GM23248 (cell line): ENCODE data around the gene GPR3. TPM values are rescaled to one million over a fixed set of nuclear protein-coding genes. Genes with fewer than 3 reads are reported as not detected.
A peak's percentile ranks its signal among the peaks of the same experiment; 100 is the strongest.

Experiments used
- DNase-seq: peaks from one replicate; pipeline ENCODE4 v3.0.0-alpha.2; 2015
- H2AFZ ChIP-seq: fragments of 200-600 bp; sonication (generic); 2 replicates; pipeline ENCODE4 v1.6.1; 2016; ENCODE audit warnings: antibody characterized with exemption
- H3F3A ChIP-seq: fragments of 200-600 bp; sonication (generic); 2 replicates; pipeline ENCODE4 v1.6.1; 2016; ENCODE audit warnings: mild to moderate bottlenecking, antibody characterized with exemption, mixed run types; ENCODE audit not compliant: insufficient read depth
- H3K27ac ChIP-seq: fragments of 200-600 bp; sonication (generic); 2 replicates; pipeline ENCODE4 v1.5.1; 2016; ENCODE audit warnings: mild to moderate bottlenecking
- H3K27me3 ChIP-seq: fragments of 200-600 bp; sonication (generic); replicated peaks from 2 replicates; pipeline ENCODE4 v1.6.1; 2016; ENCODE audit warnings: mild to moderate bottlenecking; ENCODE audit not compliant: insufficient read depth
- H3K36me3 ChIP-seq: fragments of 200-600 bp; sonication (generic); 2 replicates; pipeline ENCODE4 v1.6.1; 2016; ENCODE audit warnings: low read depth, mild to moderate bottlenecking
- H3K4me1 ChIP-seq: fragments of 200-600 bp; sonication (generic); 2 replicates; pipeline ENCODE4 v1.6.1; 2016; ENCODE audit warnings: mild to moderate bottlenecking; ENCODE audit not compliant: insufficient read depth
- H3K4me2 ChIP-seq: fragments of 200-600 bp; sonication (generic); one replicate; pipeline ENCODE4 v1.6.1; 2016; ENCODE audit warnings: mild to moderate bottlenecking; ENCODE audit not compliant: unreplicated experiment
- H3K4me3 ChIP-seq: fragments of 200-600 bp; sonication (generic); 2 replicates; pipeline ENCODE4 v1.5.1; 2016; ENCODE audit warnings: mild to moderate bottlenecking
- H3K79me2 ChIP-seq: fragments of 200-600 bp; sonication (generic); 2 replicates; pipeline ENCODE4 v1.6.1; 2016; ENCODE audit warnings: mild to moderate bottlenecking; ENCODE audit not compliant: insufficient read depth
- H3K9ac ChIP-seq: fragments of 200-600 bp; sonication (generic); 2 replicates; pipeline ENCODE4 v1.6.1; 2016; ENCODE audit warnings: mild to moderate bottlenecking
- H3K9me2 ChIP-seq: fragments of 200-600 bp; sonication (generic); 2 replicates; pipeline ENCODE4 v1.6.1; 2016; ENCODE audit warnings: mixed run types, mild to moderate bottlenecking, moderate library complexity; ENCODE audit not compliant: insufficient read depth
- H3K9me3 ChIP-seq: fragments of 200-600 bp; sonication (generic); one replicate; pipeline ENCODE4 v1.6.1; 2017; ENCODE audit warnings: low read depth
- H4K20me1 ChIP-seq: fragments of 200-600 bp; sonication (generic); 2 replicates; pipeline ENCODE4 v1.6.0; 2016; ENCODE audit not compliant: insufficient read depth
- EZH2 ChIP-seq: fragments of 200-600 bp; sonication (generic); IDR thresholded peaks from 2 replicates; pipeline ENCODE4 v1.6.1; 2018; ENCODE audit warnings: antibody characterized with exemption, mild to moderate bottlenecking; ENCODE audit not compliant: insufficient read depth, poor library complexity, severe bottlenecking
- EZH2phosphoT487 ChIP-seq: fragments of 200-600 bp; sonication (generic); IDR thresholded peaks from 2 replicates; pipeline ENCODE4 v1.6.1; 2018; ENCODE audit warnings: antibody characterized with exemption, moderate library complexity, mild to moderate bottlenecking, low read depth; ENCODE audit not compliant: insufficient read depth
- WGBS, 2 experiments: methylation state at CpG; one replicate each; pipeline ENCODE4 v1.1.6; 2015 to 2017; ENCODE audit warnings: low lambda C conversion rate in 2 of 2, low coverage in 1 of 2; ENCODE audit errors: missing lambda C conversion rate in 2 of 2; 5-methylcytosine and 5-hydroxymethylcytosine counted together
- in situ Hi-C: fragments of 300-500 bp; cut with MboI; formaldehyde crosslinking; loops from 2 replicates; pipeline ENCODE4 v1.15.0; 2020
- polyA plus RNA-seq: library from polyadenylated mRNA; unstranded; fragments of >200 nt; fragmentation: Nextera tagmentation; extraction: Ambion mirVana; gene quantifications from 2 replicates; pipeline ENCODE4 v1.2.1, GENCODE V29; 2016
- total RNA-seq: library from RNA; depleted of rRNA; stranded (reverse); fragments of >200 nt; shearing (Covaris generic); gene quantifications from 2 replicates; pipeline ENCODE4 v1.2.3, GENCODE V29; 2014

Gene GPR3
- total and polyA plus RNA-seq, 2 experiments from 2014 or later: 0.32 to 1.8 TPM

- H3K9me3 ChIP-seq: no peaks in the 10 kb centered on the region
- WGBS, 2 experiments: 88 to 89% methylated on average over 8 of the region's 8 CpGs
- in situ Hi-C loops: no loop called here
- no peaks in the 10 kb centered on the region for H3K9me2 ChIP-seq
- no peak overlapping the region for H3K4me2 ChIP-seq
- peaks cover 7% of the 10 kb centered on the region for H3K4me1 ChIP-seq
- H3K9ac ChIP-seq: no peak overlapping the region
- H3K4me3 ChIP-seq: no peak overlapping the region
- H3K36me3 ChIP-seq: no peaks in the 10 kb centered on the region
- no peak overlapping the region for H3K27ac ChIP-seq
- TF ChIP-seq EZH2: no peak
- no peak for TF ChIP-seq EZH2phosphoT487
- H2AFZ ChIP-seq: no peak overlapping the region
- H3K27me3 ChIP-seq: no peaks in the 10 kb centered on the region
- no peaks in the 10 kb centered on the region for H3F3A ChIP-seq
- H3K79me2 ChIP-seq: no peaks in the 10 kb centered on the region
- no peak for DNase-seq
- no peaks in the 10 kb centered on the region for H4K20me1 ChIP-seq
These were observed 46.1 kb upstream of the GPR3 start for GRCh38 chr1:27346357-27346756.

DNA sequence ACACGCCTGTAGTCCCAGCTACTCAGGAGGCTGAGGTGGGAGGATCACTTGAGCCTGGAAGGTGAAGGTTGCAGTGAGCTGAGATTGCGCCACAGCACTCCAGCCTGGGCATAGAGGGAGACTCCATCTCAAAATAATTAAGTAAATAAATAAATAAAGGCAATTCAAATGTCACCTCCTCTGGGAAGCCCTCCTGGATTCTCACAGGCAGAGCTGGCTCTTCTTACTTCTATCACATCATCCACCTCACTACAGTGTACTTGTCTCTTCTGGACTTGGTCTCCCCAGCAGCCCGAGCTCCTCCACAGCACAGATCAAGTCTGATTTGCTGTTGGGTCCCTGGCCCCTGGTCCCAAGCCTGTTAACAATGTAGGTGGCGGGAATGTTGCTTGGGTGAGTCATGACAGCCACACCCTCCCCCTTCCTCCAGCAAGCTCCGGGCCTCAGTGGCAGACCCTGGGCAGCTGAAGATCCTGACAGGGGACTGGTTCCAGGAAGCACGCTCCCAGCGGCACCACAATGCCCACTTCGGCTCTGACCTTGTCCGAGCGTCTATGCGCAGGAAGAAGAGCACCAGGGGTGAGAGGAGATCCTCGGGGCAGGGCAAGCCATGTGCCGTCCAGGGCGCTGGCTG, 45.3 kb upstream of the GPR3 start:
- Histone ChIP-seq H3K9ac (no peak overlapping the region), H3K9me3 (no peaks in the 10 kb centered on the region), H3K36me3 (no peaks in the 10 kb centered on the region), H3K4me3 (no peak overlapping the region), H3K27ac (no peak overlapping the region), H2AFZ (no peak overlapping the region), H3F3A (no peaks in the 10 kb centered on the region), H4K20me1 (no peaks in the 10 kb centered on the region), H3K9me2 (no peaks in the 10 kb centered on the region), H3K79me2 (no peaks in the 10 kb centered on the region), H3K4me2 (no peak overlapping the region), H3K27me3 (no peaks in the 10 kb centered on the region), H3K4me1 (peaks cover under 1% of the 10 kb centered on the region; the same call in 1 of the 2 replicates)
- whole genome bisulfite sequencing, 2 experiments: 79 to 80% methylated on average over 14 of the region's 14 CpGs
- in situ Hi-C loops: no loop called here
- DNase-seq: no peak
- no peak for TF ChIP-seq EZH2
- TF ChIP-seq EZH2phosphoT487: no peak

- H3K4me3 ChIP-seq: peak overlapping the region; percentile 56
These were observed 43.3 kb upstream of the GPR3 start for GRCh38 chr1:27348861-27349783.

GRCh38 chr1:27349784-27350662, 42.4 kb upstream of the GPR3 start:
- Histone ChIP-seq H3K79me2 (no peaks in the 10 kb centered on the region), H3K4me1 (no peaks in the 10 kb centered on the region), H3K4me3 (peak overlapping the region; percentile 56), H3K9me2 (no peaks in the 10 kb centered on the region), H3K36me3 (no peaks in the 10 kb centered on the region), H3K27me3 (no peaks in the 10 kb centered on the region), H2AFZ (peak overlapping the region; percentile 56), H4K20me1 (no peaks in the 10 kb centered on the region), H3K9me3 (no peaks in the 10 kb centered on the region), H3F3A (no peaks in the 10 kb centered on the region), H3K4me2 (peak overlapping the region; percentile 66), H3K9ac (peak overlapping the region; percentile 32), H3K27ac (no peak overlapping the region)
- peak; percentile 87 for DNase-seq
- WGBS, 2 experiments: 9 to 12% methylated on average over 60 to 71 of the region's 84 CpGs
- in situ Hi-C loops: no loop called here
- TF ChIP-seq EZH2 (no peak), EZH2phosphoT487 (no peak)

More at GRCh38 chr1:27348861-27349783, 43.3 kb upstream of the GPR3 start:
- H3K9ac ChIP-seq: peak overlapping the region; percentile 32
- no peak overlapping the region for H3K27ac ChIP-seq
- H3K79me2 ChIP-seq: no peaks in the 10 kb centered on the region
- no peaks in the 10 kb centered on the region for H3F3A ChIP-seq
- no peaks in the 10 kb centered on the region for H4K20me1 ChIP-seq
- in situ Hi-C loops: no loop called here
- peak overlapping the region; percentile 56 for H2AFZ ChIP-seq
- peak overlapping the region; percentile 66 for H3K4me2 ChIP-seq
- TF ChIP-seq EZH2 (no peak), EZH2phosphoT487 (no peak)
- no peaks in the 10 kb centered on the region for H3K36me3 ChIP-seq
- H3K9me3 ChIP-seq: no peaks in the 10 kb centered on the region
- no peaks in the 10 kb centered on the region for H3K27me3 ChIP-seq
- no peaks in the 10 kb centered on the region for H3K9me2 ChIP-seq
- DNase-seq: peak; percentile 47
- 24 to 25% methylated on average over 37 to 46 of the region's 51 CpGs for WGBS, 2 experiments
- no peaks in the 10 kb centered on the region for H3K4me1 ChIP-seq
